GM10248 (cell line): ENCODE data around the gene ACBD3.
A peak's percentile ranks its signal among the peaks of the same experiment; 100 is the strongest.

Experiments used
- CTCF ChIA-PET: fragments of 300-600 bp; sonication (Branson Sonifier 250); formaldehyde crosslinking; extraction: SDS; loops from one replicate; lab custom pipeline; 2021; ENCODE audit warnings: antibody characterized with exemption; lab: Yijun Ruan, JAX
- POLR2A ChIA-PET: fragments of 350-650 bp; sonication (Branson Sonifier 250); formaldehyde crosslinking; extraction: SDS; loops from one replicate; lab custom pipeline; 2020; ENCODE audit warnings: antibody characterized with exemption; lab: Yijun Ruan, JAX
- DNase-seq: peaks from one replicate; pipeline ENCODE4 v3.0.0; 2012; ENCODE audit errors: extremely low spot score
- TF ChIP-seq, protein P1 (sequence below): IDR thresholded peaks from 2 replicates; pipeline ENCODE4 v1.5.1; 2012; ENCODE audit warnings: mild to moderate bottlenecking, low read depth; ENCODE audit errors: extremely low read depth, missing control alignments, control extremely low read depth

ACBD3 gene

DNA sequence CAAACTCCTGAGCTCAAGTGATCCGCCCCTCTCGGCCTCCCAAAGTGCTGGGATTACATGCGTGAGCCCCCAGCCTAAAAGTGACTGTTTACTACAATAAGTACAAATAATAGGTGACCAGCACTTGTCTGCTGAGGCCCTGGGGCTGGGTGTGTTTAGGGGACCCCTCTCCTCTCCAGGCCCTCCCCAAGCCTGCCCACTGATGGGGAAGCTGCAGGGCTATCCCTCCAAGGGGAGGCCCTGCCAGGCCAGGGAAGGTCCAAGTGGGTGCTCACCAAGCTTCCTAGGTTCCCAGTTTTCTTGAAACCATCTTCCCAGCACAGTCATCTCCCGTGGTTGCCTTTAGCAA lies 63.4 kb downstream of the ACBD3 start:
- TF ChIP-seq, protein P1, sequence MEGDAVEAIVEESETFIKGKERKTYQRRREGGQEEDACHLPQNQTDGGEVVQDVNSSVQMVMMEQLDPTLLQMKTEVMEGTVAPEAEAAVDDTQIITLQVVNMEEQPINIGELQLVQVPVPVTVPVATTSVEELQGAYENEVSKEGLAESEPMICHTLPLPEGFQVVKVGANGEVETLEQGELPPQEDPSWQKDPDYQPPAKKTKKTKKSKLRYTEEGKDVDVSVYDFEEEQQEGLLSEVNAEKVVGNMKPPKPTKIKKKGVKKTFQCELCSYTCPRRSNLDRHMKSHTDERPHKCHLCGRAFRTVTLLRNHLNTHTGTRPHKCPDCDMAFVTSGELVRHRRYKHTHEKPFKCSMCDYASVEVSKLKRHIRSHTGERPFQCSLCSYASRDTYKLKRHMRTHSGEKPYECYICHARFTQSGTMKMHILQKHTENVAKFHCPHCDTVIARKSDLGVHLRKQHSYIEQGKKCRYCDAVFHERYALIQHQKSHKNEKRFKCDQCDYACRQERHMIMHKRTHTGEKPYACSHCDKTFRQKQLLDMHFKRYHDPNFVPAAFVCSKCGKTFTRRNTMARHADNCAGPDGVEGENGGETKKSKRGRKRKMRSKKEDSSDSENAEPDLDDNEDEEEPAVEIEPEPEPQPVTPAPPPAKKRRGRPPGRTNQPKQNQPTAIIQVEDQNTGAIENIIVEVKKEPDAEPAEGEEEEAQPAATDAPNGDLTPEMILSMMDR: no peak
- CTCF ChIA-PET: interaction anchor here (0.8 to 7.0 kb wide), 15 partner anchors 10 to 655 kb away, joined by 3 to 186 read pairs (median 7); partner anchors contain the start of gene PARP1
- POLR2A ChIA-PET: no interaction called here
- DNase-seq: no peak

- TF ChIP-seq, protein P1: peak; percentile 87
- CTCF ChIA-PET: interaction anchor here (0.8 to 7.0 kb wide), 13 partner anchors 11 to 212 kb away, joined by 3 to 186 read pairs (median 9); partner anchors contain the start of gene H3-3A
- POLR2A ChIA-PET: no interaction called here
- DNase-seq: peak; percentile 88
Observed at GRCh38 chr1:226121587-226122400, 64.7 kb downstream of the ACBD3 start.

DNA sequence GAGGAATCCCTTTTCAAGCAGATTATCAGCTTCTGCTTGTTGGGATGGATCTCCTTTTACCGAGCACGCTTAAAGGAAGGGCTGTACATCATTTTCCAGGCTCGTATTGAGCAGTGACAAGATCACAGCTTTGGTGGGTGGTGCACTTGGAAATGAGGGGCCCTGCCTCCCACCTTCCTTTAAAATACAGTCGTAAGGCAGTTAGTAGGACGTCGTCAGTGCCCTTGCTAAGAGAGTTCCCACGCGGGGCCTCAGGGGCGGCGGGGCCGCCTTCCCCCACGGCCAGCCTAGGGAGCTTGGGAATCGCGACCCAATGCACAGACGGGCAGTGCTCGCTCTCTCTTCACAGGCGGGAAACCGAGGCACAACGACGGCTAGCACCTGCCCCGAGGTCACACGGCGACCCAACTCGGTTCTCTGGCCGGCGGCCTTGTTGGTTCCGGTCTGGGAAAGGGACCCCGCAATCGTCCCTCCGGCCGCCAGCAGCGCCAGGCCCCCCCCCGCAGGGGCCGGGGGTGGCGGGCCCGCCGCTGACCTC lies 65.4 kb downstream of the ACBD3 start:
- TF ChIP-seq, protein P1: no peak
- ChIA-PET POLR2A (no interaction called here), CTCF (interaction anchor here (0.8 to 3.9 kb wide), 13 partner anchors 11 to 286 kb away, joined by 3 to 44 read pairs (median 5); partner anchors contain the start of gene H3-3A)
- peak; percentile 18 for DNase-seq

- TF ChIP-seq, protein P1: no peak
- peak; percentile 8 for DNase-seq
- POLR2A ChIA-PET: no interaction called here
- CTCF ChIA-PET: interaction anchor here (0.8 to 3.9 kb wide), 16 partner anchors 10 to 288 kb away, joined by 3 to 44 read pairs (median 4); partner anchors contain the start of gene H3-3A
Observed at GRCh38 chr1:226120398-226120797, 66.1 kb downstream of the ACBD3 start.

DNA sequence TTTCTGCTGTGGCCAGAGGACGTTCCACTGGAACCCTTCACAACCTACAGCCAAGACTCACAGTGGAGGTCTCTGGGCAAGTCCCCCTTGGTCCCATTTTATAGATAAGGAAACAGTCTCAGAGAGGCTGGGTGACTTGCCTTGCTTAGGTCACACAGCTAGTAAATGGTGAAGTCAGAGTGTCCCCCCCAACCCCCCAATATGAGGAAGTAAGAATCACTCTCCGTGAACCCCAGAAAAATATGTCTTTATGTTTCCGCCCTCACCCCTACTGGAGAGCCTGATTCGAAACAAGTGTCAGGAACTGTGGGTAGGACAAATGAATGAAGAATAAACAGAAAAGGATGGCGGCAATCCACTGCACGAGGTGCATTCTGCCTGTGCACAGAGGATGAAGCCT lies 67.4 kb downstream of the ACBD3 start:
- TF ChIP-seq, protein P1: no peak
- CTCF ChIA-PET: interaction anchor here (1.2 to 3.9 kb wide), 5 partner anchors 9 to 289 kb away, joined by 3 to 44 read pairs (median 9); no protein-coding TSS in a partner anchor
- no peak for DNase-seq
- POLR2A ChIA-PET: interaction anchor here (1.4 kb wide), 1 partner anchor 54 kb away, joined by 3 read pairs; no protein-coding TSS in a partner anchor

DNA sequence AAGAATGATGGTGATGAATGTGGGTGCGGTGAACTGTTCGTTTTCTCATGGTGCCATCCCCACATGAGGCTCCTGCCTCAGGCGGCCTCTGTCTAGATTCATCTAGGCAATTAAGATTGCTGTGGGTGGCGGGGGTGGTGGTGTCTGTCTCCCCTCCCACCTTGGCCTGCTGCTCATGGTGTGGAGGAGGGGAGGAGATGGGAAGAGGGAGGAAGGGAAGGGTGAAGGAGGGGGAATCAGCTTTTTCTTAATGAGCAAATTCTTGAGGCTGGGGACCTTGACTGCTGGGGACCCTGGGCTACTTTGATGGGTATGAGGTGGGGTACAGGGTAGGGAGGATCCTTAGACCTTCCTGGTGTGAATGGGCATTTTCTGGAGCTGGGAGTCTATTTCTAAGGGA lies 68.2 kb downstream of the ACBD3 start:
- DNase-seq: no peak
- TF ChIP-seq, protein P1: no peak
- CTCF ChIA-PET: interaction anchor here (0.6 to 3.9 kb wide), 6 partner anchors 8 to 156 kb away, joined by 3 to 44 read pairs (median 8); no protein-coding TSS in a partner anchor
- POLR2A ChIA-PET: interaction anchor here (1.4 kb wide), 1 partner anchor 53 kb away, joined by 3 read pairs; no protein-coding TSS in a partner anchor
